Erythroblast (primary cell): ENCODE measurements around the gene SLC43A2.

Experiments
- GATA1 ChIP-seq: IDR thresholded peaks from 2 replicates; pipeline ENCODE4 v1.6.1; 2011; ENCODE audit warnings: low read depth, mild to moderate bottlenecking, control low read depth, low read length, moderate library complexity
- POLR2A ChIP-seq: IDR thresholded peaks from 2 replicates; pipeline ENCODE4 v1.6.1; 2011; ENCODE audit warnings: mild to moderate bottlenecking, low read length

DNA sequence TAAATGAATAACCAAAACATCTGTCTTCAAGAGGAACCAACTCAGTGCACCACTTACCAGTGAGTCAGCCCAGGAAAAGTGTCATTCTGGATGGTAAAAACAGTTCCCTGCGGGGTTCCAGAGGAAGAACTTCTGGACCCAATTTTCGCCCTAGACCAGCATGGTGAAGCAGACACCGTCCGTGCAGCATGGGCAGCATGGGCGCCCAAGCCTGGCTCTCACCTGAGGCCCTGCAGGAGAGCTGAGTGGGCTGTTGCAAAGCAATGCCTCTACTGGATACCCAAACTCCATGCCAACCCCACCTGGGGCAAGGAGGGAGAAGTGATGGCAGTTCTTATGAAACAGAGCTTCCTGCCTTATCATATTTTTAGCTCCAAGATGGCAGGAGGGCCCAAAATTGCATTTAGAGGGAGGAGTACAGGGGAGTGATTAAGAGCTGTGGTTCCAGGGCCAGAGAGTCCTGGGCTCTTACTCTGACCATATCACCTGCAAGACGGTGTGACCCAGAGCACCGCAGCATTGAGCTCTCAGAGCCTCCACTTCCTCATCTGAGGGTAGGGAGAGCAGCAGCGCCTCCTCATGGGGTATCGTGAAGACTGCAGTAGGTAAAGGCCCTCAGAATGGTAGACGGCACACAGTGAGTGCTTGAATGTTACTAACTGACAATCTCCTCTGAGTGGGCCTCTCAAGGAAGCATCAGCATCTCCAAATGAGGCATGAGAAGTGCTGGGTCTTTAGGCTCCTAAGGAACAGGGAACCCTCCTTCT is 95.6 kb downstream of the SLC43A2 start:
- TF ChIP-seq POLR2A (no peak), GATA1 (no peak)
